B cell (primary cell): ENCODE data around the gene ADAMTS2. TPM values are rescaled to one million over a fixed set of nuclear protein-coding genes. Genes with fewer than 3 reads are reported as not detected.

Experiments used
- ATAC-seq: fragments of 200-7000 bp; cut with Tn5 transposase; one replicate; pipeline ENCODE4 v1.10.0; 2021; ENCODE audit warnings: low read depth, mild to moderate bottlenecking, moderate number of reproducible peaks, moderate library complexity
- CTCF ChIA-PET: fragments of 350-600 bp; sonication (Branson Sonifier 250); formaldehyde crosslinking; loops from one replicate; lab custom pipeline; 2021; ENCODE audit warnings: antibody characterized with exemption, inconsistent platforms; lab: Charles Lee
- POLR2A ChIA-PET: fragments of 350-600 bp; sonication (Branson Sonifier 250); formaldehyde crosslinking; loops from one replicate; lab custom pipeline; 2021; ENCODE audit warnings: antibody characterized with exemption; lab: Charles Lee
- DNase-seq: peaks from one replicate; pipeline ENCODE4 v3.0.0; 2013
- H2AFZ ChIP-seq: 2 replicates; pipeline ENCODE4 v1.6.1; 2012; ENCODE audit warnings: mild to moderate bottlenecking, low read depth, low read length; ENCODE audit not compliant: insufficient read depth, poor library complexity, severe bottlenecking
- H3K27ac ChIP-seq, 2 donors: 1 replicate in 1 of 2; 2 replicates in 1 of 2; pipeline ENCODE4 v1.5.1; 2012 to 2013; ENCODE audit warnings: low read length in 2 of 2, mild to moderate bottlenecking in 2 of 2, moderate library complexity in 1 of 2
- H3K27me3 ChIP-seq, 4 experiments: fragments of 200-600 bp in 1 of 4; sonication (generic) in 1 of 4; replicated peaks in 1 of 4; 1 replicate in 2 of 4; 2 replicates in 2 of 4; pipeline versions ENCODE4 v1.6.1 to v1.7.0; 2013 to 2016; ENCODE audit warnings: low read length in 3 of 4, mild to moderate bottlenecking in 2 of 4, mixed read lengths in 1 of 4, moderate library complexity in 1 of 4; ENCODE audit not compliant: insufficient read depth in 4 of 4, control insufficient read depth in 3 of 4; ENCODE audit errors: control extremely low read depth in 1 of 4
- H3K36me3 ChIP-seq, 2 experiments: replicated peaks in 1 of 2; 1 replicate in 1 of 2; 2 replicates in 1 of 2; pipeline versions ENCODE4 v1.6.1 to v1.7.1; 2013; ENCODE audit warnings: low read length in 1 of 2; ENCODE audit not compliant: insufficient read depth in 2 of 2, control insufficient read depth in 1 of 2; ENCODE audit errors: control extremely low read depth in 1 of 2, extremely low read depth in 1 of 2
- H3K4me1 ChIP-seq, 2 donors: fragments of 200-600 bp in 1 of 2; sonication (generic) in 1 of 2; 1 replicate in 1 of 2; 2 replicates in 1 of 2; pipeline versions ENCODE4 v1.5.1 to v1.6.1; 2013 to 2017; ENCODE audit warnings: low read length in 2 of 2; ENCODE audit not compliant: control insufficient read depth in 2 of 2, insufficient read depth in 2 of 2
- H3K4me2 ChIP-seq: replicated peaks from 2 replicates; pipeline ENCODE3; 2012; ENCODE audit warnings: mild to moderate bottlenecking, low read depth, low read length; ENCODE audit not compliant: poor library complexity, severe bottlenecking
- H3K4me3 ChIP-seq, 5 experiments: fragments of 200-600 bp in 1 of 5; sonication (generic) in 1 of 5; 1 replicate in 3 of 5; 2 replicates in 2 of 5; pipeline versions ENCODE4 v1.5.1 to v1.7.0; 2011 to 2016; ENCODE audit warnings: low read length in 4 of 5, mild to moderate bottlenecking in 4 of 5, low read depth in 2 of 5, control low read depth in 1 of 5, moderate library complexity in 1 of 5; ENCODE audit not compliant: insufficient read depth in 1 of 5; ENCODE audit errors: control extremely low read depth in 1 of 5, extremely low read depth in 1 of 5
- H3K79me2 ChIP-seq: fragments of 200-600 bp; sonication (generic); one replicate; pipeline ENCODE4 v1.6.0; 2016; ENCODE audit warnings: low read length; ENCODE audit not compliant: control insufficient read depth, insufficient read depth
- H3K9ac ChIP-seq: fragments of 200-600 bp; sonication (generic); 2 replicates; pipeline ENCODE4 v1.6.1; 2017; ENCODE audit warnings: mild to moderate bottlenecking, low read length, moderate library complexity
- H3K9me3 ChIP-seq, 3 donors: one replicate each; pipeline versions ENCODE4 v1.6.1 to v1.7.1; 2013; ENCODE audit warnings: low read length in 2 of 3; ENCODE audit not compliant: control insufficient read depth in 2 of 3, insufficient read depth in 1 of 3; ENCODE audit errors: control extremely low read depth in 1 of 3
- H4K20me1 ChIP-seq: 2 replicates; pipeline ENCODE4 v1.6.0; 2012; ENCODE audit warnings: mild to moderate bottlenecking, low read length; ENCODE audit not compliant: insufficient read depth, control insufficient read depth, poor library complexity, severe bottlenecking
- H3K27ac Mint-ChIP-seq: one replicate; pipeline ENCODE4 v1.8.0; 2021; ENCODE audit warnings: mixed read lengths
- H3K27me3 Mint-ChIP-seq: one replicate; pipeline ENCODE4 v1.8.0; 2021; ENCODE audit warnings: mixed read lengths
- H3K4me1 Mint-ChIP-seq: one replicate; pipeline ENCODE4 v1.8.0; 2021; ENCODE audit warnings: mixed read lengths
- H3K4me3 Mint-ChIP-seq: one replicate; pipeline ENCODE4 v1.8.0; 2021; ENCODE audit warnings: mixed read lengths
- H3K9me3 Mint-ChIP-seq: one replicate; pipeline ENCODE4 v1.8.0; 2022; ENCODE audit warnings: mixed read lengths; ENCODE audit not compliant: insufficient read depth
- EZH2 ChIP-seq: IDR thresholded peaks from 2 replicates; pipeline ENCODE4 v1.6.1; 2012; ENCODE audit warnings: borderline replicate concordance, low read depth, mild to moderate bottlenecking, moderate library complexity, low read length; ENCODE audit not compliant: insufficient read depth, poor library complexity, severe bottlenecking
- WGBS: methylation state at CpG from one replicate; pipeline ENCODE4 v1.1.5; 2013; ENCODE audit warnings: missing lambda C conversion rate; ENCODE audit not compliant: insufficient coverage; 5-methylcytosine and 5-hydroxymethylcytosine counted together
- intact Hi-C: fragments of 100-400 bp; cut with micrococcal nuclease; formaldehyde crosslinking; loops from one replicate; pipeline ENCODE4 v1.10.0; 2022
- polyA plus RNA-seq: library from polyadenylated mRNA; depleted of rRNA; stranded (reverse); fragments of >200 nt; gene quantifications from 2 replicates; pipeline ENCODE4 v1.2.3, GENCODE V29; 2012
- total RNA-seq, 2 donors: library from RNA; stranded (reverse); fragments of 120-200 nt in 1 of 2; gene quantifications; 1 replicate in 1 of 2; 2 replicates in 1 of 2; pipeline versions ENCODE4 v1.2.3 to v1.2.4, GENCODE V29; 2013 to 2022
- TF ChIP-seq, protein P1 (sequence below): fragments of 200-600 bp; IDR thresholded peaks from one replicate; pipeline ENCODE4 v1.8.0; 2022; ENCODE audit warnings: antibody characterized with exemption, mild to moderate bottlenecking

The ADAMTS2 gene
- total and polyA plus RNA-seq, 2 donors (not counting 1 experiment from before 2014, with no cell fraction given), result not detected

DNA sequence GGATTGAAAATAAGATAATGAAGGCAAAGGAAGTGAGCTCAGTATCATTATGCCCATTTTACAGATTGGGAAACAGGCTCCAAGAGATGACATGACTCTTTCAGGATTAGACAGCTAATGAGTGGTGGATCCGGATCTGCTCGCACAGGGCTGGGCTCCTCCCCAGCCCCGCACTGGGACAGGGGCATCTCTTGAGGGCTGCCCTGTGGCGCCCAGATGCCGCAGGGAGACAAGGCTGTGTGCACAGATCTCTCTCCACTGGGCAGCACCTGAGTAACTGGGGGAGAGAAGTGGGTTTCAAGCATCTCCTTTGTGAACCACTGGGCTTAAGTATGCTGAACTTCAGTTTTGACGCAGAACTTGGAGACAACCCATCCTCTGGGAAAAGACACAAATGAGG, 43.9 kb downstream of the ADAMTS2 start:
- intact Hi-C loops, result no loop called here
- Mint-ChIP-seq H3K9me3 (peaks cover 16% of the 10 kb centered on the region), H3K4me3 (no peak overlapping the region), H3K27ac (no peak overlapping the region), H3K4me1 (no peaks in the 10 kb centered on the region), H3K27me3 (no peaks in the 10 kb centered on the region)
- DNase-seq (no peak), ATAC-seq (no peak)
- CTCF ChIA-PET, result no interaction called here
- Histone ChIP-seq H3K27ac (no peak overlapping the region), H3K36me3 (no peaks in the 10 kb centered on the region), H3K4me1 (no peaks in the 10 kb centered on the region), H3K9me3 (peaks cover 0 to 33% (median 10%) of the 10 kb centered on the region in 3 donors), H3K4me2 (no peak overlapping the region), H2AFZ (no peak overlapping the region), H3K4me3 (no peak overlapping the region), H3K79me2 (no peaks in the 10 kb centered on the region), H4K20me1 (no peaks in the 10 kb centered on the region), H3K27me3 (no peaks in the 10 kb centered on the region), H3K9ac (no peak overlapping the region)
- 97% methylated on average over 6 of the region's 6 CpGs for WGBS
- TF ChIP-seq, protein P1, sequence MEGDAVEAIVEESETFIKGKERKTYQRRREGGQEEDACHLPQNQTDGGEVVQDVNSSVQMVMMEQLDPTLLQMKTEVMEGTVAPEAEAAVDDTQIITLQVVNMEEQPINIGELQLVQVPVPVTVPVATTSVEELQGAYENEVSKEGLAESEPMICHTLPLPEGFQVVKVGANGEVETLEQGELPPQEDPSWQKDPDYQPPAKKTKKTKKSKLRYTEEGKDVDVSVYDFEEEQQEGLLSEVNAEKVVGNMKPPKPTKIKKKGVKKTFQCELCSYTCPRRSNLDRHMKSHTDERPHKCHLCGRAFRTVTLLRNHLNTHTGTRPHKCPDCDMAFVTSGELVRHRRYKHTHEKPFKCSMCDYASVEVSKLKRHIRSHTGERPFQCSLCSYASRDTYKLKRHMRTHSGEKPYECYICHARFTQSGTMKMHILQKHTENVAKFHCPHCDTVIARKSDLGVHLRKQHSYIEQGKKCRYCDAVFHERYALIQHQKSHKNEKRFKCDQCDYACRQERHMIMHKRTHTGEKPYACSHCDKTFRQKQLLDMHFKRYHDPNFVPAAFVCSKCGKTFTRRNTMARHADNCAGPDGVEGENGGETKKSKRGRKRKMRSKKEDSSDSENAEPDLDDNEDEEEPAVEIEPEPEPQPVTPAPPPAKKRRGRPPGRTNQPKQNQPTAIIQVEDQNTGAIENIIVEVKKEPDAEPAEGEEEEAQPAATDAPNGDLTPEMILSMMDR, result no peak
- TF ChIP-seq EZH2, result no peak
- POLR2A ChIA-PET, result no interaction called here

DNA sequence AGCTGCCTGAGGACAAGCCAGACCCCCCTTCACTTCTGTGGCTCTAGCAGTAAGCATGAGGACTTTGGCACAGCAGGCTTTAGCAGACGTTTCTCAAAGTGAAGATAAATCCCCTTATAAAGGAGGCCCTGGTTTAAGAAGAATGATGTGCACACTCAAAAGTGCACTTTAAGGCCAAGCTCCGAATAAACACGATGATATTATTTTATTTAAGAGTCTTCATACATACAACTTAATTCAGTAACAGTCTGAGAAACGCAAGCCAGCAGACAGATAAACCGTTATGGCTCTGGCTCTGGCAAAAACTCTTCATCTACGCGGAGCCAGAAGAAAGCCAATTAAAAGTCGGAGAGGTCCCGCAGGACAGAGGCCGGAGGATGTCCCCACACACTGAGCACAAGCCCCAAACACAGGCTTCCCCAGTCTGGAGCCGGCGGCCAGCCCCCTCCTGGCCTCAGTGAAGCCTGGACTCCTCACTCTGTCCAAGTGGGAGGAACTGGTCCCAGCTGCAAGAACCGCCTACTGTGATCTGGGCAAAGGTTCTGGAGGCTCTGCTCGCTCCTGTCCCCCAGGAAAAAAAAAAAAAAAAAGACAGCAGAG, 44.6 kb downstream of the ADAMTS2 start:
- POLR2A ChIA-PET, result no interaction called here
- Mint-ChIP-seq H3K9me3 (peaks cover 16% of the 10 kb centered on the region), H3K4me3 (no peak overlapping the region), H3K4me1 (no peaks in the 10 kb centered on the region), H3K27ac (no peak overlapping the region), H3K27me3 (no peaks in the 10 kb centered on the region)
- H4K20me1 ChIP-seq, result no peaks in the 10 kb centered on the region
- ATAC-seq (no peak), DNase-seq (no peak)
- H3K4me1 ChIP-seq, result no peaks in the 10 kb centered on the region
- H3K27me3 ChIP-seq, result no peaks in the 10 kb centered on the region
- no peak overlapping the region for H3K4me2 ChIP-seq
- 93% methylated on average over 13 of the region's 14 CpGs for WGBS
- peaks cover 0 to 33% (median 10%) of the 10 kb centered on the region in 3 donors for H3K9me3 ChIP-seq
- no peak overlapping the region for H3K4me3 ChIP-seq
- H3K9ac ChIP-seq, result no peak overlapping the region
- TF ChIP-seq, protein P1, result no peak
- TF ChIP-seq EZH2, result no peak
- CTCF ChIA-PET, result no interaction called here
- no peak overlapping the region for H2AFZ ChIP-seq
- no peaks in the 10 kb centered on the region for H3K79me2 ChIP-seq
- intact Hi-C loops, result no loop called here
- H3K36me3 ChIP-seq, result no peaks in the 10 kb centered on the region
- H3K27ac ChIP-seq, result no peak overlapping the region
